H1 (cell line): ENCODE results near the gene TNN. TPM values are rescaled to one million over a fixed set of nuclear protein-coding genes. Genes with fewer than 3 reads are reported as not detected.

Experiments used
- CTCF ChIA-PET: fragments of 300-600 bp; sonication (Branson Sonifier 250); formaldehyde crosslinking; loops from one replicate; lab custom pipeline; 2021; ENCODE audit not compliant: partially characterized antibody; lab: Charles Lee
- POLR2A ChIA-PET: fragments of 300-600 bp; sonication (Branson Sonifier 250); formaldehyde crosslinking; loops from one replicate; lab custom pipeline; 2021; ENCODE audit warnings: inconsistent platforms; ENCODE audit not compliant: partially characterized antibody; lab: Charles Lee
- DNase-seq, 2 experiments: peaks; one replicate each; pipeline versions ENCODE4 v3.0.0 to v3.0.0-alpha.2; 2010 to 2022; ENCODE audit warnings: low spot score in 2 of 2, low read depth in 1 of 2, mixed read lengths in 1 of 2
- FAIRE-seq: peaks from 2 replicates; lab custom pipeline; 2011; peaks lifted over from hg19 to GRCh38; lab: Jason Lieb, UNC
- H2AFZ ChIP-seq: 2 replicates; pipeline ENCODE4 v1.8.1; 2012; ENCODE audit warnings: low read length, inconsistent platforms
- H2AK5ac ChIP-seq: 2 replicates; pipeline ENCODE4 v1.6.1; 2013; ENCODE audit warnings: low read depth, low read length
- H2BK120ac ChIP-seq: replicated peaks from 2 replicates; pipeline ENCODE3; 2013; ENCODE audit warnings: low read depth, low read length, inconsistent platforms
- H2BK12ac ChIP-seq: 2 replicates; pipeline ENCODE4 v1.6.1; 2013; ENCODE audit warnings: low read depth, low read length
- H2BK15ac ChIP-seq: 2 replicates; pipeline ENCODE4 v1.6.1; 2013; ENCODE audit warnings: low read length
- H2BK20ac ChIP-seq: 2 replicates; pipeline ENCODE4 v1.6.1; 2013; ENCODE audit warnings: low read length
- H2BK5ac ChIP-seq: 2 replicates; pipeline ENCODE4 v1.6.1; 2013; ENCODE audit warnings: low read depth, low read length
- H3K14ac ChIP-seq: 2 replicates; pipeline ENCODE4 v1.6.1; 2013; ENCODE audit warnings: inconsistent platforms; ENCODE audit not compliant: insufficient read length
- H3K18ac ChIP-seq: 2 replicates; pipeline ENCODE4 v1.6.1; 2013; ENCODE audit warnings: low read length; ENCODE audit errors: extremely low read depth
- H3K23ac ChIP-seq: 2 replicates; pipeline ENCODE4 v1.6.1; 2013; ENCODE audit warnings: inconsistent platforms; ENCODE audit not compliant: insufficient read length
- H3K23me2 ChIP-seq: 2 replicates; pipeline ENCODE4 v1.6.1; 2013; ENCODE audit warnings: low read depth, low read length
- H3K27ac ChIP-seq: 2 replicates; pipeline ENCODE4 v1.6.1; 2011; ENCODE audit warnings: low read depth, low read length, inconsistent platforms
- H3K27me3 ChIP-seq, 4 experiments: replicated peaks in 1 of 4; 1 replicate in 1 of 4; 2 replicates in 3 of 4; pipeline versions ENCODE4 v1.6.1 to v1.8.1; 2011 to 2013; ENCODE audit warnings: low read length in 3 of 4, mild to moderate bottlenecking in 3 of 4, inconsistent platforms in 2 of 4, mixed read lengths in 2 of 4, moderate library complexity in 1 of 4; ENCODE audit not compliant: control insufficient read depth in 3 of 4, insufficient read depth in 3 of 4; ENCODE audit errors: extremely low read depth in 1 of 4
- H3K36me3 ChIP-seq, 4 experiments: 2 replicates each; pipeline versions ENCODE4 v1.6.1 to v1.8.1; 2011 to 2013; ENCODE audit warnings: mild to moderate bottlenecking in 4 of 4, low read length in 3 of 4, moderate library complexity in 2 of 4, control low read depth in 1 of 4, inconsistent platforms in 1 of 4; ENCODE audit not compliant: insufficient read depth in 4 of 4, control insufficient read depth in 2 of 4
- H3K4ac ChIP-seq: replicated peaks from 2 replicates; pipeline ENCODE3; 2013; ENCODE audit warnings: low read length, low read depth, mixed read lengths, inconsistent platforms; ENCODE audit not compliant: insufficient read length
- H3K4me1 ChIP-seq, 4 experiments: replicated peaks in 1 of 4; 1 replicate in 1 of 4; 2 replicates in 3 of 4; pipeline versions ENCODE4 v1.6.1 to v1.8.1; 2011 to 2013; ENCODE audit warnings: low read length in 3 of 4, inconsistent platforms in 2 of 4, mixed read lengths in 1 of 4; ENCODE audit not compliant: insufficient read depth in 4 of 4, control insufficient read depth in 3 of 4
- H3K4me2 ChIP-seq, 2 experiments: 2 replicates each; pipeline versions ENCODE4 v1.6.1 to v1.8.1; 2011 to 2013; ENCODE audit warnings: low read depth in 2 of 2, low read length in 2 of 2, control low read depth in 1 of 2, inconsistent platforms in 1 of 2, mild to moderate bottlenecking in 1 of 2; ENCODE audit not compliant: insufficient read depth in 1 of 2
- H3K4me3 ChIP-seq, 4 experiments: fragments of 200-600, 300-600 bp in 1 of 4; sonication (generic), shearing (Covaris generic), sonication (Bioruptor Twin) in 1 of 4; 2 replicates each; pipeline versions ENCODE4 v1.5.1 to v1.8.1; 2011 to 2016; ENCODE audit warnings: low read length in 4 of 4, low read depth in 3 of 4, control low read depth in 2 of 4, inconsistent platforms in 2 of 4, mild to moderate bottlenecking in 2 of 4, mixed read lengths in 1 of 4, moderate library complexity in 1 of 4; ENCODE audit not compliant: insufficient read depth in 2 of 4; ENCODE audit errors: extremely low read depth in 1 of 4
- H3K56ac ChIP-seq: replicated peaks from 2 replicates; pipeline ENCODE3; 2013; ENCODE audit warnings: low read depth, mild to moderate bottlenecking, mixed read lengths, low read length, inconsistent platforms; ENCODE audit not compliant: insufficient read length
- H3K79me1 ChIP-seq: 2 replicates; pipeline ENCODE4 v1.6.1; 2013; ENCODE audit warnings: low read depth, low read length, control low read depth
- H3K79me2 ChIP-seq, 2 experiments: 2 replicates each; pipeline versions ENCODE4 v1.6.1 to v1.8.1; 2012 to 2013; ENCODE audit warnings: low read length in 2 of 2, mild to moderate bottlenecking in 2 of 2, inconsistent platforms in 1 of 2; ENCODE audit not compliant: insufficient read depth in 2 of 2, control insufficient read depth in 1 of 2
- H3K9ac ChIP-seq, 4 experiments: replicated peaks in 1 of 4; 1 replicate in 1 of 4; 2 replicates in 3 of 4; pipeline versions ENCODE4 v1.6.1 to v1.8.1; 2011 to 2013; ENCODE audit warnings: low read depth in 3 of 4, low read length in 3 of 4, control low read depth in 2 of 4, mild to moderate bottlenecking in 2 of 4, moderate library complexity in 2 of 4, inconsistent platforms in 1 of 4; ENCODE audit errors: extremely low read depth in 1 of 4
- H3K9me3 ChIP-seq, 2 experiments: 2 replicates each; pipeline versions ENCODE4 v1.6.1 to v1.8.1; 2012 to 2013; ENCODE audit warnings: mild to moderate bottlenecking in 2 of 2, moderate library complexity in 2 of 2, control low read depth in 1 of 2, inconsistent platforms in 1 of 2, low read depth in 1 of 2, low read length in 1 of 2, mixed read lengths in 1 of 2; ENCODE audit not compliant: insufficient read depth in 2 of 2
- H4K20me1 ChIP-seq, 2 experiments: replicated peaks in 1 of 2; 2 replicates each; pipeline versions ENCODE3 to v1.8.1; 2011 to 2013; ENCODE audit warnings: inconsistent platforms in 2 of 2, low read length in 2 of 2, mild to moderate bottlenecking in 1 of 2; ENCODE audit not compliant: insufficient read depth in 2 of 2, control insufficient read depth in 1 of 2
- H4K5ac ChIP-seq: 2 replicates; pipeline ENCODE4 v1.6.1; 2013; ENCODE audit warnings: low read length, low read depth, mixed read lengths, inconsistent platforms; ENCODE audit not compliant: insufficient read length
- H4K8ac ChIP-seq: 2 replicates; pipeline ENCODE4 v1.8.0; 2013; ENCODE audit warnings: mild to moderate bottlenecking, moderate library complexity, low read length, inconsistent platforms; ENCODE audit not compliant: insufficient read depth; ENCODE audit errors: extremely low read depth
- H4K91ac ChIP-seq: replicated peaks from 2 replicates; pipeline ENCODE3; 2013; ENCODE audit warnings: low read length, mixed read lengths, inconsistent platforms; ENCODE audit not compliant: insufficient read length
- CBX8 ChIP-seq: fragments of 300-800, 300-1000 bp; sonication (generic); IDR thresholded peaks from 2 replicates; pipeline ENCODE4 v1.7.1; 2016; ENCODE audit warnings: low read depth, low read length, borderline replicate concordance
- FOSL1 ChIP-seq: IDR thresholded peaks from 2 replicates; pipeline ENCODE4 v1.6.1; 2011; ENCODE audit warnings: mild to moderate bottlenecking, low read depth, low read length, moderate library complexity; ENCODE audit not compliant: insufficient read depth
- HDAC2 ChIP-seq, 2 experiments: fragments of 300-600 bp in 1 of 2; sonication (generic) in 1 of 2; IDR thresholded peaks; 2 replicates each; pipeline ENCODE4 v1.6.1; 2011 to 2012; ENCODE audit warnings: low read depth in 2 of 2, low read length in 2 of 2, mild to moderate bottlenecking in 2 of 2, moderate library complexity in 2 of 2, borderline replicate concordance in 1 of 2, inconsistent platforms in 1 of 2
- MAFK ChIP-seq: IDR thresholded peaks from 2 replicates; pipeline ENCODE4 v1.6.1; 2012; ENCODE audit warnings: low read depth, mild to moderate bottlenecking, improper control_type of control experiment, low read length
- POU5F1 ChIP-seq: IDR thresholded peaks from 2 replicates; pipeline ENCODE4 v1.6.1; 2011; ENCODE audit warnings: low read depth, mild to moderate bottlenecking, low read length, moderate library complexity
- SP4 ChIP-seq: IDR thresholded peaks from 2 replicates; pipeline ENCODE4 v1.6.1; 2012; ENCODE audit warnings: low read length, inconsistent platforms
- TAF7 ChIP-seq: optimal IDR thresholded peaks from 2 replicates; pipeline ENCODE3; 2011; ENCODE audit warnings: low read depth, mild to moderate bottlenecking, inconsistent platforms, low read length, moderate library complexity, borderline replicate concordance
- USF2 ChIP-seq: IDR thresholded peaks from 2 replicates; pipeline ENCODE4 v1.6.1; 2011; ENCODE audit warnings: low read length, improper control_type of control experiment
- WGBS, 2 experiments: shearing (Covaris generic) in 1 of 2; methylation state at CpG; one replicate each; pipeline versions ENCODE4 v1.1.6 to v1.1.7; 2013 to 2015; ENCODE audit warnings: low lambda C conversion rate in 2 of 2, mixed read lengths in 2 of 2, inconsistent platforms in 1 of 2, low coverage in 1 of 2, missing lambda C conversion rate in 1 of 2; ENCODE audit not compliant: insufficient replicate concordance in 2 of 2, insufficient coverage in 1 of 2, insufficient read length in 1 of 2; ENCODE audit errors: extremely low coverage in 1 of 2, missing lambda C conversion rate in 1 of 2; 5-methylcytosine and 5-hydroxymethylcytosine counted together
- polyA plus RNA-seq, 7 experiments: library from polyadenylated mRNA; depleted of rRNA in 3 of 7; stranded (reverse) in 5 of 7; unstranded in 2 of 7; fragments of >200 nt in 5 of 7; fragments of 200-250 nt in 2 of 7; gene quantifications; 1 replicate in 5 of 7; 2 replicates in 1 of 7; 4 replicates in 1 of 7; pipeline versions ENCODE4 v1.2.1 to v1.2.3, GENCODE V29; 2011 to 2013; ENCODE audit warnings: missing spikeins in 2 of 7, mixed read lengths in 2 of 7
- total RNA-seq: library from RNA; stranded (reverse); fragmentation: NEBNext Ultra II Directional; extraction: Animal tissue kit (Norgen Biotek cat#: 25700); gene quantifications from 2 replicates; pipeline ENCODE4 v1.2.1, GENCODE V29; 2021

TNN gene
- total and polyA plus RNA-seq, 2 of the 8 experiments (the other 6 are each of a cell fraction or from before 2014, with no cell fraction given) = 0.21 to 0.30 TPM

DNA sequence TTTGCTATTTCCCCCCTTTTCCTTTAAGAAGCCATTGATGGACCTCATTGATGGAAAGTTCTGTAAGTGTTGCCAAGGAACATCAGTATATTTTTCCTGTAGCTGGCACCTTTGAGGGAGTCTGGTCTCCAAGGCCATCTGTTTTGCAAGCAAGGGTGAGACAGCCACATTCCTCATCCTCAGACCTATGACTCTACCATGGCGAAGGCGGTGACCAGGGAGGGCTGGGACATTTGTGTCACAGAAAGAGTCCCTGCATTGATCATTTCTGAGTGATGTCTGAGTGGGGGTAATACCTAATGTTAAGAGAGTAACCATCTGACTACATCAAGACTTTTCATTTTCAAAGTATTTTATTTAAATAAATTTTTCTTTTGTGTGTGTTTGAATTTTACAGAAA, 89.6 kb downstream of the TNN start:
- ChIA-PET POLR2A (no interaction called here), CTCF (interaction anchor here (1.3 to 12.5 kb wide), 11 partner anchors 8 to 216 kb away, joined by 3 to 243 read pairs (median 26); partner anchors contain the start of gene KIAA0040)
- Histone ChIP-seq H2BK120ac (no peak overlapping the region), H3K4me2 (no peak overlapping the region), H3K4me3 (no peak overlapping the region), H3K27ac (no peak overlapping the region), H3K4ac (no peak overlapping the region), H3K79me1 (no peaks in the 10 kb centered on the region), H2BK5ac (no peak overlapping the region), H3K23me2 (no peaks in the 10 kb centered on the region), H3K23ac (no peak overlapping the region), H3K9ac (no peak overlapping the region), H3K18ac (no peak overlapping the region), H3K14ac (no peak overlapping the region), H3K27me3 (no peaks in the 10 kb centered on the region), H2BK20ac (no peak overlapping the region), H4K91ac (no peak overlapping the region), H2AK5ac (no peak overlapping the region), H3K79me2 (no peaks in the 10 kb centered on the region), H2BK12ac (no peak overlapping the region), H4K5ac (no peak overlapping the region), H3K36me3 (no peaks in the 10 kb centered on the region), H3K56ac (no peak overlapping the region), H3K9me3 (no peaks in the 10 kb centered on the region), H4K20me1 (no peaks in the 10 kb centered on the region), H2BK15ac (no peak overlapping the region), H4K8ac (no peak overlapping the region), H3K4me1 (peaks cover 0 to 2% (median under 1%) of the 10 kb centered on the region in 4 experiments; a peak in 1 of 7 replicates), H2AFZ (no peak overlapping the region)
- FAIRE-seq (no peak), DNase-seq (no peak)
- 84% methylated on average over 2 of the region's 2 CpGs; no CpG with 5 or more reads in 1 of the 2 experiments for WGBS, 2 experiments
- TF ChIP-seq USF2 (no peak), POU5F1 (no peak), MAFK (no peak), HDAC2 (IDR thresholded peaks at IDR 0.05; ENCODE audit: borderline replicate concordance in 1 of 2, low read depth in 2 of 2, low read length in 2 of 2) (no peak), SP4 (no peak), CBX8 (no peak), FOSL1 (no peak), TAF7 (no peak)
